Colon (tissue), 2 donors: ENCODE data around the gene SMCO4.
"Not testable (repeated sequence)": the region's sequence is repeated elsewhere in the genome, so short reads cannot be mapped to it uniquely, and the experiment has no call there.

Experiments used
- FAIRE-seq: peaks from 2 replicates; lab custom pipeline; 2012; peaks lifted over from hg19 to GRCh38; lab: Jason Lieb, UNC
- donor health status: control.
- donor health status: control.

SMCO4 gene

GRCh38 chr11:93560199-93560932 is 17.2 kb upstream of the SMCO4 start:
- no peak for FAIRE-seq

GRCh38 chr11:93559681-93560080 is 16.5 kb upstream of the SMCO4 start:
- FAIRE-seq = no peak

- FAIRE-seq = no peak
Measured at GRCh38 chr11:93552874-93553273, 9.7 kb upstream of the SMCO4 start.

- FAIRE-seq = no peak
Measured at GRCh38 chr11:93549976-93550375, 6.8 kb upstream of the SMCO4 start.

GRCh38 chr11:93548679-93549319 is 5.6 kb upstream of the SMCO4 start:
- FAIRE-seq = no peak

- no peak for FAIRE-seq
Measured at GRCh38 chr11:93547773-93548172, 4.6 kb upstream of the SMCO4 start.

GRCh38 chr11:93547028-93547427 is 3.8 kb upstream of the SMCO4 start:
- no peak for FAIRE-seq

GRCh38 chr11:93545566-93545965 is 2.4 kb upstream of the SMCO4 start:
- no peak for FAIRE-seq

GRCh38 chr11:93542811-93543229 is 371 bp downstream of the SMCO4 start:
- FAIRE-seq = no peak

GRCh38 chr11:93541884-93542810 is 1.0 kb downstream of the SMCO4 start:
- FAIRE-seq = no peak

- FAIRE-seq = no peak
Measured at GRCh38 chr11:93540896-93541553, 2.2 kb downstream of the SMCO4 start.

GRCh38 chr11:93540337-93540736 is 2.9 kb downstream of the SMCO4 start:
- FAIRE-seq = no peak

GRCh38 chr11:93537767-93538261 is 5.4 kb downstream of the SMCO4 start:
- no peak for FAIRE-seq

GRCh38 chr11:93537049-93537448 is 6.1 kb downstream of the SMCO4 start:
- FAIRE-seq = no peak

- no peak for FAIRE-seq
Measured at GRCh38 chr11:93536101-93536861, 6.9 kb downstream of the SMCO4 start.

- FAIRE-seq = not testable (repeated sequence)
Measured at GRCh38 chr11:93535578-93535977, 7.6 kb downstream of the SMCO4 start.

- FAIRE-seq = no peak
Measured at GRCh38 chr11:93532806-93533205, 10.4 kb downstream of the SMCO4 start.

GRCh38 chr11:93532281-93532789 is 10.9 kb downstream of the SMCO4 start:
- no peak for FAIRE-seq

- no peak for FAIRE-seq
Measured at GRCh38 chr11:93530468-93530826, 12.7 kb downstream of the SMCO4 start.

GRCh38 chr11:93529707-93530467 is 13.3 kb downstream of the SMCO4 start:
- FAIRE-seq = no peak
